ENCODE measurements around the gene ERP44.
"Not testable (repeated sequence)": the region's sequence is repeated elsewhere in the genome, so short reads cannot be mapped to it uniquely, and the experiment has no call there.

Gene ERP44

GRCh38 chr9:100099722-100100042 lies 882 bp upstream of the ERP44 start:
- no peak for DNase-seq

DNA sequence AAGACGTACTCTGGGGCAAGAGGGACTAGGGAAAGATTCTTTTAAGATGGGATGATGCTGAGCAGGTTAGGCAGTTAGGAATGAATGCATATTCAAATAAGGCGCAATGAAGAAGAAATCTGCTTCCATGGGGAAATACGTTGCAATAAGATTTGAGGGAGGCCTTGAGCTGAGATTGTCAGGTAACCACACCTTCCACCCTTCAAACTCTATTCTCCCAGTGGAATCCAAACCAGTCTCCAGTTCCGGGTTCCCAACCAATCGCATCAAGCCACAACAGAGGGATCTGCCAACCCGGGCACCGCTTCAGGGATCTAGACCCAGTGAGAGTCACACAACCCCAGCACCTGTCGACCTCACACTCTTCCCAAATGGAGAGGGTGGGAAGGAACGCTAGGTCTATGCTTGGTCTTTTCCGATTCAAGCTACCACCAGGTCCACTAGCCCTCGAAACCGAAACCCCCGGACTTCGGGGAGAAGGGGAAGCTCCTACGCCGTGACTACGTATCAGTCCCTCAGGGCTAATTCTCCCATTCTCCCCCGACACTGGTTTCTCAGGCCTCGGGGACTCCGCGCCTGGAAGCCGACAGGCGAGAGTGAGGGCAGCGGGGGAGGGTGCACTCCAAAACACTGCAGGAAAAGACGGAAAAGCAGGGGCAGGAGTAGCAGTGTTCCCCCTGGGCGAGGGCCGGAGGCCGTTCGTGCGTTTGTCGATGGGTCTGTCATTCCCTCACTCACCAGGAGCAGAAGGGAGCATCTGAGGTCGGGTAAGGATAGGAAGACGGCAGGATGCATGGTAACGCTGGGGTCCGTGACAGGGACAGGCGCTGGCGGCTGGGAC lies 534 bp downstream of the ERP44 start:
- peak; percentile 37 for DNase-seq

- DNase-seq: no peak
Observed at GRCh38 chr9:100096378-100096916, 2.4 kb downstream of the ERP44 start.

- DNase-seq: not testable (repeated sequence)
Observed at GRCh38 chr9:100094411-100094810, 4.4 kb downstream of the ERP44 start.

DNA sequence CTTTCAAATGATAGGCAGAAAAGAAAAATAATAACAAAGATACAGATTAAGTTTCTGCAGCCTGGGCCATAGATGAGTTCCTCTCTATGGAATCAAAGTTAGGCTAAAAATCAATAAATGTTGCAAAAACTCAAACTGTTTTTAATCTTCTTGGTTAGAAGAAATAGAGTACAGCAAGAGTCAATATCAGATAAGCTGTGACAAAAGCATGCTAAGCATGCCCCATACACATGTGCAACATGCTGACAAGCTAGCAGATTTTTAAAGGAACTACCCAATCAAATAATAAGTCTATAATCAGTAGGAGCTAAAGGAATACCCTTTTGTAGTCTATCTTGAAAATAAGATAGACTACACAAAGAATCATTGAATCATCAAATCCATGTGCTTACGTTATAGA lies 6.7 kb downstream of the ERP44 start:
- no peak for DNase-seq

- DNase-seq: no peak
Observed at GRCh38 chr9:100091650-100092049, 7.2 kb downstream of the ERP44 start.

- DNase-seq: no peak
Observed at GRCh38 chr9:100090880-100091279, 7.9 kb downstream of the ERP44 start.

GRCh38 chr9:100088202-100088601 lies 10.6 kb downstream of the ERP44 start:
- no peak for DNase-seq

DNA sequence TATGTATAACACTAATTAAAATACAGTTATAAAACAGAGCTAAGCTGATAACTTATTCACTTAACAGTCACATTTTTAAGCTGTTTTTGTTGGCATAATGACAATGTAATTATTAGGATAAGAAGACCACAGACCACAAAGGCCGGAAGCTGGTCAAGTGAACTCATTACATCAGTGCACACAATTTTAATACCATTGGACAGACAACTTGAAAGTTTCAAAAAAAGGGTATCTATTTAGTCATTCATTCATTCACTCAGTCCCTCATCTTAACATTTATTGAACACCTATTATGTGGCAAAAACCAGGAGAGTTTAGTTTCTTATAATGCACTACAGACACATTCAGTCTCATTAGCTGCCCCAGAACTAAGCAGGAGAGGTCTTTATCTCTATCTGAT lies 11.6 kb downstream of the ERP44 start:
- no peak for DNase-seq

DNA sequence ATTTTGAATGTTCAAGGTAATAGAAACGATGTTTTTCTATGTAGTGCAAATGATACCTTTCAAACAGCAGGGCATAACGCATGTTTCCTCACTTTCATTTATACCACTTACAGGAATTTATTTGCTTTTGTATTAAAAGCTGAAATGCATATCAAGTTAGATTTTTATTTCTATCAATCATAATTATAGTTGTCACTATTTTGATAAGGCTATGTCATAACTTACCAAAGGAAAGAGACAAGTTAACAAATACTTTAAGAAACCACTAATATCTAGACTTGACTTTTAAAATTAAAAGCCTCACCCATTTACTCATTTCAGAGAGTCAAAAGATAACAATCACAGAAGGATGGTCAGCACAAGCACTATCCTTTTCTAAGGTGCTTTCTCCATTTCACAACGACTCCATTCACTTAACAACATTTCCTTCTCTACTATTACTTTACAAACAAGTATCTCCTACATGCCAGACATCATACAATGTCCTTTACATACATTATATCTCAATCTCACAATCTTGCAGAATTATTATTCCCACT lies 12.6 kb downstream of the ERP44 start:
- DNase-seq: no peak

DNA sequence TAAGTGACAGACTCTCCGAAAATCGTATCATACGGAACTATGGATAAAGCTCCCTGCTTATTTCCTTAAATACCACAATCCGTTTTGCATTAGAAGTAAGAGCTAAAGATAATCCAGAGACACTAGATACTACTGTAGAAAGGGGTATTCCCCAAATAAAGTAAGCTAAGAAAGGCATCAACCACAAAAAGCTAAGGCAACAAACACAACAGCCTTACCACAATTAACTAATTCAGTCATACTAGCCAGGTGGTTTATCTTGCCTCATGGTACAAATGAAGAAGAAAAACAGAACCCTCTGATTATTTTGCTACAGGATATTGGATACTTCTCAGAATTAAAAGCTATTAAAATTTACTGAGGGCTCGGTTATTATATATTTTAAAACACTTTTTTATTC lies 14.1 kb downstream of the ERP44 start:
- DNase-seq: no peak

DNA sequence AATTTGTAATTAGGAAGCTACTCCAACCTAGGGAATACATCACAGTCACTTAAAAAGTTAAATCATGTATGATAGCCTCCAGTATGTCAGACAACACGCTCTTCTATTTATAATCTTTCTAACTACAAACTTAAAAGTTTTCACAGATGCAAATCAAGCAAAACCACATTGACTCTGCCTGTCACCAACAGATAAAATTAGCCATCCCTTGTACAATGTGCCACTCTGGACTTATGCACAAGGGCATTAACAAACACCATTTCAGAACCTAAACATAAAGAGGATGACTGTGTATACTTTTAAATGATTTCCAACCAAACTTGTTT lies 14.7 kb downstream of the ERP44 start:
- no peak for DNase-seq

DNA sequence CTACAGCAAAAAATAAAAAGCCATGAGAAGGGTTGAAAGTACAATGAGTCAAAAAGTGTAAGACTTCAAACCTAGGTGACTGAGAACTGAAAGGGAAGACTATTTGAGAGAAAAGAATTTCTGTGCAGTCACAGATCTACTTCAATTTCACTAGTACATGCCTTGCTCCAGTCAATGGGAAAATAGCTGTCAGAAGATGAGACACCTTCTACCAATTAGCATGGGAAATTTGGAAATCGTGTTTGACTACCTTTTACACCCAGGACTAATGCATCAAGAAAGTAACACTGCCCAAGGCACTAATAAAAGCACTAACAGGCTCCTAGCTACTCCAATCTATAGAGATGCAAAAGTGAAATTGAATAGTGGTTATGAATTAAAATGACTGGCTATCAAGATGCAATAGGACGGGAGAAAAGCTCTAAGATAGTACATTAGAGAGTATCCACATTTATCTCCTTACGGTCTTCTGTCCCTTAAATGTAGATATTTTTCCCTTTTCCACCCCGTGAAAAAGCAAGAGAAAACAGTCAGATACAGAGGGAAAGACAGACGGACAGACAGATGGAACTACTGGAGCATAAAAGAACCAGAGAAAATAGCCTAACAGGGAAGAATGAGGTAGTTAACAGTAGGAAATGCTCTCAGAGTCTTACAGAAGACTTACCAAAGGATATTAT lies 15.2 kb downstream of the ERP44 start:
- no peak for DNase-seq

- no peak for DNase-seq
Observed at GRCh38 chr9:100082782-100083181, 16.0 kb downstream of the ERP44 start.

- not testable (repeated sequence) for DNase-seq
Observed at GRCh38 chr9:100076256-100076655, 22.5 kb downstream of the ERP44 start.

- no peak for DNase-seq
Observed at GRCh38 chr9:100074989-100075388, 23.8 kb downstream of the ERP44 start.

- no peak for DNase-seq
Observed at GRCh38 chr9:100074093-100074492, 24.7 kb downstream of the ERP44 start.

DNA sequence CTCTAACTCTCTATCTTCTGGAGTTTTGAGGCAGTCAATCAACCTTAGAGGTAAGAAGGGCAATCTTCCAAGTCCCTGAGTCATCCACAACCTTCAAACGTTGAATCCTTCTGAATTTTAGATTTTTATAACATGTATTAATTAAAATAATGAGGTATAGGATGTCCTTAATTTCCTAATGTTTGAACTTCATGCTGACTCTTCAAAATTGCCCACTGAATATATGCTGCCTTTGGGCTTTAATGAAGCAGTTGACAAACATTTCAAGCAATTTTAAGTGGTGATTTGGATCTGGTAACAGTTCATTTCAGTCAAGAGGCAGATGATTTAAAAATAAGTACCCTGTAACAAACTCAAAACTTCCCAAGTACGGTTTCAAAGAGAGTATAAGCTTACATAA lies 26.0 kb downstream of the ERP44 start:
- DNase-seq: no peak

- DNase-seq: no peak
Observed at GRCh38 chr9:100071271-100071670, 27.5 kb downstream of the ERP44 start.

GRCh38 chr9:100070104-100071041 lies 28.4 kb downstream of the ERP44 start:
- no peak for DNase-seq

DNA sequence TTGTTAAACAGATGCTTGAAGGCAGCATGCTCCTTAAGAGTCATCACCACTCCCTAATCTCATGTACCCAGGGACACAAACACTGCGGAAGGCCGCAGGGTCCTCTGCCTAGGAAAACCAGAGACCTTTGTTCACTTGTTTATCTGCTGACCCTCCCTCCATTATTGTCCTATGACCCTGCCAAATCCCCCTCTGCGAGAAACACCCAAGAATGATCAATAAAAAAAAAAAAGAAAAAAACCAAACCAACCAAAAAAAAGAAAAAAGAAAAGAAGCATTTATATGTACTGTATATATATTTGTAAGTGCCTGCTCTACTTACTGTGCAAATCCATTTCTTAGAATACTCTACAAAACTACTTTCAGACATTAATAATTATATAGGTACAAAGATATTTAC lies 29.7 kb downstream of the ERP44 start:
- not testable (repeated sequence) for DNase-seq

DNA sequence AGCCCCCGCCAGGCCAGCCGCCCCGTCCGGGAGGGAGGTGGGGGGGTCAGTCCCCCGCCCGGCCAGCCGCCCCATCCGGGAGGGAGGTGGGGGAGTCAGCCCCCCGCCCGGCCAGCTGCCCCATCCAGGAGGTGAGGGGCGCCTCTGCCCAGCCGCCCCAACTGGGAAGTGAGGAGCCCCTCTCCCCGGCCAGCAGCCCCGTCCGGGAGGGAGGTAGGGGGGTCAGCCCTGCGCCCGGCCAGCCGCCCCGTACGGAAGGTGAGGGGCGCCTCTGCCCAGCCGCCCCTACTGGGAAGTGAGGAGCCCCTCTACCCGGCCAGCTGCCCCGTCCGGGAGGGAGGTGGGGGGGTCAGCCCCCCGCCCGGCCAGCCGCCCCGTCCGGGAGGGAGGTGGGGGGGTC lies 30.8 kb downstream of the ERP44 start:
- not testable (repeated sequence) for DNase-seq

DNA sequence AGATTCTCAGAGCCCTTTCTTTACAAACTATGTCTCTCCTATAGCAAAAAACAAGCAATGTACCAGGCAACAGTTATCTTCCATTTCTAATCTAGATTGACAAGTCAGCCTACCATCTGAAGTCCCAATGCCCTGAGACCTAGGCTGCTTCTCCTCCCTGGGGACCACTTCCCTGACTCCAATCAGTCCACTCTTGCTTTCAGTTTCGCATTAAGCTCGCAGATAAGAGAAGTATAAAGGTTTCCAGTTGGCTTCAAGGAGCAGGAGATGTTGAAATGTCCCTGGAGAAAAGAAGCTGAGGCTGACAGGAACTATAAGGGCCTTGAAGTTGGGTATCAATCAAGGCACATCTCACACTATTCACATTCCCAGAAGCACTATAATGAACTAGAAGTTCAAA lies 32.3 kb downstream of the ERP44 start:
- DNase-seq: no peak
